Smooth muscle cell (in vitro differentiated cells): Measurements from ENCODE around the gene MMRN2. TPM values are rescaled to one million over a fixed set of nuclear protein-coding genes. Genes with fewer than 3 reads are reported as not detected.
"Not testable (repeated sequence)": the region's sequence is repeated elsewhere in the genome, so short reads cannot be mapped to it uniquely, and the experiment has no call there.

ENCODE experiments used
- DNase-seq: peaks from one replicate; lab custom pipeline; 2025; ENCODE audit not compliant: unreplicated experiment; lab: John Stamatoyannopoulos, UW
- H2AFZ ChIP-seq: fragments of 200-600 bp; sonication (generic); 2 replicates; pipeline ENCODE4 v1.6.0; 2016; ENCODE audit warnings: antibody characterized with exemption, low read depth, mild to moderate bottlenecking
- H3F3A ChIP-seq: fragments of 200-600 bp; sonication (generic); 2 replicates; pipeline ENCODE4 v1.6.0; 2017; ENCODE audit warnings: antibody characterized with exemption, low read depth
- H3K27ac ChIP-seq: fragments of 200-600 bp; sonication (generic); 2 replicates; pipeline ENCODE4 v1.5.1; 2016; ENCODE audit warnings: low read depth, mild to moderate bottlenecking
- H3K27me3 ChIP-seq: fragments of 200-600 bp; sonication (generic); 2 replicates; pipeline ENCODE4 v1.6.1; 2016; ENCODE audit warnings: low read depth, mild to moderate bottlenecking
- H3K36me3 ChIP-seq: fragments of 200-600 bp; sonication (generic); 2 replicates; pipeline ENCODE4 v1.5.1; 2016; ENCODE audit warnings: low read depth
- H3K4me1 ChIP-seq: fragments of 200-600 bp; sonication (generic); 2 replicates; pipeline ENCODE4 v1.5.1; 2016; ENCODE audit warnings: low read depth
- H3K4me2 ChIP-seq: fragments of 200-600 bp; sonication (generic); 2 replicates; pipeline ENCODE4 v1.6.0; 2016; ENCODE audit warnings: mild to moderate bottlenecking
- H3K4me3 ChIP-seq: fragments of 200-600 bp; sonication (generic); 2 replicates; pipeline ENCODE4 v1.5.1; 2016; ENCODE audit warnings: mild to moderate bottlenecking
- H3K79me2 ChIP-seq: fragments of 200-600 bp; sonication (generic); 2 replicates; pipeline ENCODE4 v1.6.0; 2016; ENCODE audit warnings: low read depth, mild to moderate bottlenecking
- H3K9ac ChIP-seq: fragments of 200-600 bp; sonication (generic); 2 replicates; pipeline ENCODE4 v1.6.0; 2016; ENCODE audit warnings: low read depth
- H3K9me3 ChIP-seq: fragments of 200-600 bp; sonication (generic); replicated peaks from 2 replicates; pipeline ENCODE4 v1.5.1; 2016; ENCODE audit warnings: low read depth
- H4K20me1 ChIP-seq: fragments of 200-600 bp; sonication (generic); 2 replicates; pipeline ENCODE4 v1.6.0; 2016; ENCODE audit warnings: low read depth
- CTCF ChIP-seq: fragments of 200-600 bp; sonication (generic); IDR thresholded peaks from 2 replicates; pipeline ENCODE4 v1.5.1; 2017; ENCODE audit warnings: borderline replicate concordance, mild to moderate bottlenecking, antibody characterized with exemption; ENCODE audit not compliant: insufficient read depth, poor library complexity, severe bottlenecking
- WGBS: methylation state at CpG from one replicate; pipeline ENCODE4 v1.1.7; 2016; ENCODE audit warnings: low lambda C conversion rate; 5-methylcytosine and 5-hydroxymethylcytosine counted together
- polyA plus RNA-seq: library from polyadenylated mRNA; unstranded; fragments of >200 nt; fragmentation: Nextera tagmentation; extraction: Ambion mirVana; gene quantifications from 2 replicates; pipeline ENCODE4 v1.2.1, GENCODE V29; 2016
- total RNA-seq: library from RNA; depleted of rRNA; stranded (reverse); fragments of >200 nt; gene quantifications from 2 replicates; pipeline ENCODE4 v1.2.3, GENCODE V29; 2014

Gene MMRN2
- total and polyA plus RNA-seq, 2 experiments from 2014 or later: 0.09 to 0.16 TPM

- Histone ChIP-seq H3K79me2 (no peaks in the 10 kb centered on the region), H3K9ac (no peak overlapping the region), H2AFZ (no peak overlapping the region), H3K27ac (no peak overlapping the region), H4K20me1 (no peaks in the 10 kb centered on the region), H3K4me3 (no peak overlapping the region), H3F3A (no peaks in the 10 kb centered on the region), H3K4me2 (no peak overlapping the region), H3K36me3 (no peaks in the 10 kb centered on the region), H3K27me3 (no peaks in the 10 kb centered on the region), H3K4me1 (no peaks in the 10 kb centered on the region), H3K9me3 (no peaks in the 10 kb centered on the region)
- no peak for TF ChIP-seq CTCF
- DNase-seq: no peak
- 76% methylated on average over 2 of the region's 2 CpGs for WGBS
Observed at GRCh38 chr10:86992929-86993328, 35.5 kb upstream of the MMRN2 start.

- no peak for TF ChIP-seq CTCF
- H3K4me3 ChIP-seq: no peak overlapping the region
- no peak for DNase-seq
- no peak overlapping the region for H3K27ac ChIP-seq
- H3K79me2 ChIP-seq: no peaks in the 10 kb centered on the region
- no peaks in the 10 kb centered on the region for H4K20me1 ChIP-seq
- H2AFZ ChIP-seq: no peak overlapping the region
- no peaks in the 10 kb centered on the region for H3K9me3 ChIP-seq
- no peak overlapping the region for H3K4me2 ChIP-seq
- H3K4me1 ChIP-seq: no peaks in the 10 kb centered on the region
- H3K36me3 ChIP-seq: no peaks in the 10 kb centered on the region
- no peaks in the 10 kb centered on the region for H3K27me3 ChIP-seq
- H3F3A ChIP-seq: no peaks in the 10 kb centered on the region
- H3K9ac ChIP-seq: no peak overlapping the region
Observed at GRCh38 chr10:86992456-86992855, 35.0 kb upstream of the MMRN2 start.

GRCh38 chr10:86991362-86991761 is 33.9 kb upstream of the MMRN2 start:
- H3K4me2 ChIP-seq, H3K9ac ChIP-seq, H3K36me3 ChIP-seq, H3F3A ChIP-seq, H3K27me3 ChIP-seq, H4K20me1 ChIP-seq, H3K4me1 ChIP-seq, H2AFZ ChIP-seq, H3K4me3 ChIP-seq, H3K9me3 ChIP-seq, H3K79me2 ChIP-seq, H3K27ac ChIP-seq, DNase-seq: not testable (repeated sequence)
- 45% methylated on average over 3 of the region's 12 CpGs for WGBS

- Histone ChIP-seq H3K4me1 (no peaks in the 10 kb centered on the region), H3K4me2 (no peak overlapping the region), H4K20me1 (no peaks in the 10 kb centered on the region), H3K27ac (no peak overlapping the region), H3K9me3 (no peaks in the 10 kb centered on the region), H3F3A (no peaks in the 10 kb centered on the region), H3K4me3 (no peak overlapping the region), H2AFZ (no peak overlapping the region), H3K36me3 (no peaks in the 10 kb centered on the region), H3K27me3 (no peaks in the 10 kb centered on the region), H3K9ac (no peak overlapping the region), H3K79me2 (no peaks in the 10 kb centered on the region)
- TF ChIP-seq CTCF: no peak
- WGBS: 69% methylated on average over 1 of the region's 1 CpG
- DNase-seq: no peak
Observed at GRCh38 chr10:86988520-86988919, 31.1 kb upstream of the MMRN2 start.

- not testable (repeated sequence) for H4K20me1 ChIP-seq, H2AFZ ChIP-seq, H3K4me1 ChIP-seq, DNase-seq, H3F3A ChIP-seq, H3K27me3 ChIP-seq, H3K9me3 ChIP-seq, H3K4me2 ChIP-seq, H3K27ac ChIP-seq, H3K9ac ChIP-seq, H3K79me2 ChIP-seq, H3K36me3 ChIP-seq, H3K4me3 ChIP-seq
- 92% methylated on average over 4 of the region's 4 CpGs for WGBS
Observed at GRCh38 chr10:86984498-86984897, 27.1 kb upstream of the MMRN2 start.
